H1 (cell line): ENCODE measurements around the gene AAMP. TPM values are rescaled to one million over a fixed set of nuclear protein-coding genes. Genes with fewer than 3 reads are reported as not detected.

Experiments
- BACH1 ChIP-seq: IDR thresholded peaks from 2 replicates; pipeline ENCODE4 v1.6.1; 2012; ENCODE audit warnings: low read length, improper control_type of control experiment
- KDM5A ChIP-seq: fragments of 200-600 bp; IDR thresholded peaks from 2 replicates; pipeline ENCODE4 v1.7.1; 2012; ENCODE audit warnings: mild to moderate bottlenecking, low read length, inconsistent platforms, mixed read lengths
- polyA plus RNA-seq, 7 experiments: library from polyadenylated mRNA; depleted of rRNA in 3 of 7; stranded (reverse) in 5 of 7; unstranded in 2 of 7; fragments of >200 nt in 5 of 7; fragments of 200-250 nt in 2 of 7; gene quantifications; 1 replicate in 5 of 7; 2 replicates in 1 of 7; 4 replicates in 1 of 7; pipeline versions ENCODE4 v1.2.1 to v1.2.3, GENCODE V29; 2011 to 2013; ENCODE audit warnings: missing spikeins in 2 of 7, mixed read lengths in 2 of 7
- total RNA-seq: library from RNA; stranded (reverse); fragmentation: NEBNext Ultra II Directional; extraction: Animal tissue kit (Norgen Biotek cat#: 25700); gene quantifications from 2 replicates; pipeline ENCODE4 v1.2.1, GENCODE V29; 2021
- TF ChIP-seq, protein P1 (sequence below): IDR thresholded peaks from 2 replicates; pipeline ENCODE4 v1.6.1; 2012; ENCODE audit warnings: inconsistent platforms
- TF ChIP-seq, protein P2 (sequence below): fragments of 300-600 bp; sonication (generic); IDR thresholded peaks from 2 replicates; pipeline ENCODE4 v1.7.1; 2012; ENCODE audit warnings: low read length, moderate library complexity, mild to moderate bottlenecking, inconsistent platforms; ENCODE audit not compliant: insufficient replicate concordance
- TF ChIP-seq, protein P3 (sequence below): IDR thresholded peaks from 2 replicates; pipeline ENCODE4 v1.6.1; 2011; ENCODE audit warnings: low read depth, mild to moderate bottlenecking, low read length; ENCODE audit not compliant: insufficient read depth

The AAMP gene
- total and polyA plus RNA-seq, 2 of the 8 experiments (the other 6 are each of a cell fraction or from before 2014, with no cell fraction given), result 119 to 125 TPM

DNA sequence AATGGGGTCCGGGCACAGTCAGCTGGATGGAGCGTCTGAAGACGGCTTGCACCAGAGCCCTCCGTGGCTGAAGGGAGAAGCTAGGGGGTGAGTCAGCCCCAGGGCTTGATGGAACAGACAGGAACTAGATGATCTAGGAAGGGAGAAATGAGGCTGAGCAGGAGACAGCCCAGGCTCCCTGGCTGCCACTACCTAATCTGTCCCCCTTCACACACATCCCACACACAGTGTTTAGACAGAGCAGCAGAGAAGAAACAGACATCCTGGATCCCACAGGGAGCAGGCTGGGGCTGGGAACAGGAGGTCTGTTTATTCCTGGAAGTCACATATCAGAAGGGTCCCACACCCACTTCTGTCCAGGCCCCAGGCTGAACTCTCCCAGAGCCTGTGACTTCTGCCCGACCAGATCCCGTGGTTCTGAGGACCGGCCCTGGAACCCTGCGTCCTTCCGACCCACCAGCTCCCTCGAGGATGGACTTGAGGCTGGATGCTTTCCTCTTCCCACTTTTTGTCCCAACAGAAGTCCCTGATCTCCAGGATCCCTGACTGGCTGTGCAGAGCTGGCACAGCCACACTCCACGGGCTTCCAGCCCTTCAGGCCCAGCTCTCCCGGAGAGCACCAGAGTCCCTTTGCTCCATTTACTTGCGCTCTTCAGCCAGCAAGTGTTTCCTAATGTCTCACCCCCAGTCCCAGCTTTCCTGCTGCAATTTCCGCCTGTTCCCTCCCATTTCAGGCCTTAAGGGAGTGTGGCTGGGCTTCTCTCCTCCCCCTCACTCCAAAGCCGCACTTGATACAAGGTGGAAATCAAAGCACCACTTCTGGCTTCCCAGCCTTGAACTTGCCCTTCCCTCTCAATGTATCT lies 10.6 kb downstream of the AAMP start (continued):
- TF ChIP-seq, protein P1, sequence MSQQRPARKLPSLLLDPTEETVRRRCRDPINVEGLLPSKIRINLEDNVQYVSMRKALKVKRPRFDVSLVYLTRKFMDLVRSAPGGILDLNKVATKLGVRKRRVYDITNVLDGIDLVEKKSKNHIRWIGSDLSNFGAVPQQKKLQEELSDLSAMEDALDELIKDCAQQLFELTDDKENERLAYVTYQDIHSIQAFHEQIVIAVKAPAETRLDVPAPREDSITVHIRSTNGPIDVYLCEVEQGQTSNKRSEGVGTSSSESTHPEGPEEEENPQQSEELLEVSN, result no peak
- TF ChIP-seq, protein P2, sequence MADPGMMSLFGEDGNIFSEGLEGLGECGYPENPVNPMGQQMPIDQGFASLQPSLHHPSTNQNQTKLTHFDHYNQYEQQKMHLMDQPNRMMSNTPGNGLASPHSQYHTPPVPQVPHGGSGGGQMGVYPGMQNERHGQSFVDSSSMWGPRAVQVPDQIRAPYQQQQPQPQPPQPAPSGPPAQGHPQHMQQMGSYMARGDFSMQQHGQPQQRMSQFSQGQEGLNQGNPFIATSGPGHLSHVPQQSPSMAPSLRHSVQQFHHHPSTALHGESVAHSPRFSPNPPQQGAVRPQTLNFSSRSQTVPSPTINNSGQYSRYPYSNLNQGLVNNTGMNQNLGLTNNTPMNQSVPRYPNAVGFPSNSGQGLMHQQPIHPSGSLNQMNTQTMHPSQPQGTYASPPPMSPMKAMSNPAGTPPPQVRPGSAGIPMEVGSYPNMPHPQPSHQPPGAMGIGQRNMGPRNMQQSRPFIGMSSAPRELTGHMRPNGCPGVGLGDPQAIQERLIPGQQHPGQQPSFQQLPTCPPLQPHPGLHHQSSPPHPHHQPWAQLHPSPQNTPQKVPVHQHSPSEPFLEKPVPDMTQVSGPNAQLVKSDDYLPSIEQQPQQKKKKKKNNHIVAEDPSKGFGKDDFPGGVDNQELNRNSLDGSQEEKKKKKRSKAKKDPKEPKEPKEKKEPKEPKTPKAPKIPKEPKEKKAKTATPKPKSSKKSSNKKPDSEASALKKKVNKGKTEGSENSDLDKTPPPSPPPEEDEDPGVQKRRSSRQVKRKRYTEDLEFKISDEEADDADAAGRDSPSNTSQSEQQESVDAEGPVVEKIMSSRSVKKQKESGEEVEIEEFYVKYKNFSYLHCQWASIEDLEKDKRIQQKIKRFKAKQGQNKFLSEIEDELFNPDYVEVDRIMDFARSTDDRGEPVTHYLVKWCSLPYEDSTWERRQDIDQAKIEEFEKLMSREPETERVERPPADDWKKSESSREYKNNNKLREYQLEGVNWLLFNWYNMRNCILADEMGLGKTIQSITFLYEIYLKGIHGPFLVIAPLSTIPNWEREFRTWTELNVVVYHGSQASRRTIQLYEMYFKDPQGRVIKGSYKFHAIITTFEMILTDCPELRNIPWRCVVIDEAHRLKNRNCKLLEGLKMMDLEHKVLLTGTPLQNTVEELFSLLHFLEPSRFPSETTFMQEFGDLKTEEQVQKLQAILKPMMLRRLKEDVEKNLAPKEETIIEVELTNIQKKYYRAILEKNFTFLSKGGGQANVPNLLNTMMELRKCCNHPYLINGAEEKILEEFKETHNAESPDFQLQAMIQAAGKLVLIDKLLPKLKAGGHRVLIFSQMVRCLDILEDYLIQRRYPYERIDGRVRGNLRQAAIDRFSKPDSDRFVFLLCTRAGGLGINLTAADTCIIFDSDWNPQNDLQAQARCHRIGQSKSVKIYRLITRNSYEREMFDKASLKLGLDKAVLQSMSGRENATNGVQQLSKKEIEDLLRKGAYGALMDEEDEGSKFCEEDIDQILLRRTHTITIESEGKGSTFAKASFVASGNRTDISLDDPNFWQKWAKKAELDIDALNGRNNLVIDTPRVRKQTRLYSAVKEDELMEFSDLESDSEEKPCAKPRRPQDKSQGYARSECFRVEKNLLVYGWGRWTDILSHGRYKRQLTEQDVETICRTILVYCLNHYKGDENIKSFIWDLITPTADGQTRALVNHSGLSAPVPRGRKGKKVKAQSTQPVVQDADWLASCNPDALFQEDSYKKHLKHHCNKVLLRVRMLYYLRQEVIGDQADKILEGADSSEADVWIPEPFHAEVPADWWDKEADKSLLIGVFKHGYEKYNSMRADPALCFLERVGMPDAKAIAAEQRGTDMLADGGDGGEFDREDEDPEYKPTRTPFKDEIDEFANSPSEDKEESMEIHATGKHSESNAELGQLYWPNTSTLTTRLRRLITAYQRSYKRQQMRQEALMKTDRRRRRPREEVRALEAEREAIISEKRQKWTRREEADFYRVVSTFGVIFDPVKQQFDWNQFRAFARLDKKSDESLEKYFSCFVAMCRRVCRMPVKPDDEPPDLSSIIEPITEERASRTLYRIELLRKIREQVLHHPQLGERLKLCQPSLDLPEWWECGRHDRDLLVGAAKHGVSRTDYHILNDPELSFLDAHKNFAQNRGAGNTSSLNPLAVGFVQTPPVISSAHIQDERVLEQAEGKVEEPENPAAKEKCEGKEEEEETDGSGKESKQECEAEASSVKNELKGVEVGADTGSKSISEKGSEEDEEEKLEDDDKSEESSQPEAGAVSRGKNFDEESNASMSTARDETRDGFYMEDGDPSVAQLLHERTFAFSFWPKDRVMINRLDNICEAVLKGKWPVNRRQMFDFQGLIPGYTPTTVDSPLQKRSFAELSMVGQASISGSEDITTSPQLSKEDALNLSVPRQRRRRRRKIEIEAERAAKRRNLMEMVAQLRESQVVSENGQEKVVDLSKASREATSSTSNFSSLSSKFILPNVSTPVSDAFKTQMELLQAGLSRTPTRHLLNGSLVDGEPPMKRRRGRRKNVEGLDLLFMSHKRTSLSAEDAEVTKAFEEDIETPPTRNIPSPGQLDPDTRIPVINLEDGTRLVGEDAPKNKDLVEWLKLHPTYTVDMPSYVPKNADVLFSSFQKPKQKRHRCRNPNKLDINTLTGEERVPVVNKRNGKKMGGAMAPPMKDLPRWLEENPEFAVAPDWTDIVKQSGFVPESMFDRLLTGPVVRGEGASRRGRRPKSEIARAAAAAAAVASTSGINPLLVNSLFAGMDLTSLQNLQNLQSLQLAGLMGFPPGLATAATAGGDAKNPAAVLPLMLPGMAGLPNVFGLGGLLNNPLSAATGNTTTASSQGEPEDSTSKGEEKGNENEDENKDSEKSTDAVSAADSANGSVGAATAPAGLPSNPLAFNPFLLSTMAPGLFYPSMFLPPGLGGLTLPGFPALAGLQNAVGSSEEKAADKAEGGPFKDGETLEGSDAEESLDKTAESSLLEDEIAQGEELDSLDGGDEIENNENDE, result no peak
- TF ChIP-seq, protein P3, sequence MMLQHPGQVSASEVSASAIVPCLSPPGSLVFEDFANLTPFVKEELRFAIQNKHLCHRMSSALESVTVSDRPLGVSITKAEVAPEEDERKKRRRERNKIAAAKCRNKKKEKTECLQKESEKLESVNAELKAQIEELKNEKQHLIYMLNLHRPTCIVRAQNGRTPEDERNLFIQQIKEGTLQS, result no peak
- TF ChIP-seq KDM5A (no peak), BACH1 (no peak)
